Left lobe of liver (tissue), 2 donors: ENCODE data around the gene PSMA8. TPM values are rescaled to one million over a fixed set of nuclear protein-coding genes. Genes with fewer than 3 reads are reported as not detected.
A peak's percentile ranks its signal among the peaks of the same experiment; 100 is the strongest.
"Not testable (repeated sequence)": the region's sequence is repeated elsewhere in the genome, so short reads cannot be mapped to it uniquely, and the experiment has no call there.

Source experiments
- ATAC-seq: fragments of 200-7000 bp; cut with Tn5 transposase; one replicate; pipeline ENCODE4 v1.9.1; 2020; ENCODE audit warnings: mild to moderate bottlenecking, moderate library complexity
- DNase-seq: peaks from one replicate; pipeline ENCODE4 v3.0.0-alpha.2; 2020; ENCODE audit warnings: low spot score
- total RNA-seq: library from RNA; stranded (reverse); gene quantifications from one replicate; pipeline ENCODE4 v1.2.1, GENCODE V29; 2021
- donor health status: DM: no; HTN: no; CAD: no; lungs with moderate emphysema.
- donor health status: DM: no; HTN: yes; CAD: no.

The PSMA8 gene
- total RNA-seq, result not detected

GRCh38 chr18:26133652-26134051 lies at the start of gene PSMA8:
PSMA8 (plus strand) TSS chr18:26133869; CDS start chr18:26133966, 97 bp downstream.
- DNase-seq, result no peak
- no peak for ATAC-seq

- ATAC-seq (no peak), DNase-seq (no peak)
Measured at GRCh38 chr18:26085056-26085455, 48.6 kb upstream of the PSMA8 start.

DNA sequence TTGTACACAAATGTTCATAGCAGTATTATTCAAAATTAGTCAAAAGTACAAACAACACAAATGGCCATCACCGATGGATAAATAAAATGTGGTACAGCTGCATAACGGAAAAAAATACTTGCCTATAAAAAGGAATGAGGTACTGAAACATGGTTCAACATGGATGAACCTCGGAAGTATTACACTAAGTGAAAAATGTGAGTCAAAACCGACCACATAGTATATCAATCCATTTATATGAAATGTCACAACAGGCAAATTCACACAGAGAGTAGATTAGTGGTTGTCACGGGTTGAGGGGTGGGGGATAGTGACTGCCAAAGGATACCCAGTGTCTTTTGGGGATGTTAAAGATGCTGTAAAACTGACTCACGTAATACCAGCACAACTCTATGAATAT lies 46.7 kb upstream of the PSMA8 start:
- DNase-seq (no peak), ATAC-seq (no peak)

GRCh38 chr18:26088487-26088886 lies 45.2 kb upstream of the PSMA8 start:
- DNase-seq (no peak), ATAC-seq (no peak)

DNA sequence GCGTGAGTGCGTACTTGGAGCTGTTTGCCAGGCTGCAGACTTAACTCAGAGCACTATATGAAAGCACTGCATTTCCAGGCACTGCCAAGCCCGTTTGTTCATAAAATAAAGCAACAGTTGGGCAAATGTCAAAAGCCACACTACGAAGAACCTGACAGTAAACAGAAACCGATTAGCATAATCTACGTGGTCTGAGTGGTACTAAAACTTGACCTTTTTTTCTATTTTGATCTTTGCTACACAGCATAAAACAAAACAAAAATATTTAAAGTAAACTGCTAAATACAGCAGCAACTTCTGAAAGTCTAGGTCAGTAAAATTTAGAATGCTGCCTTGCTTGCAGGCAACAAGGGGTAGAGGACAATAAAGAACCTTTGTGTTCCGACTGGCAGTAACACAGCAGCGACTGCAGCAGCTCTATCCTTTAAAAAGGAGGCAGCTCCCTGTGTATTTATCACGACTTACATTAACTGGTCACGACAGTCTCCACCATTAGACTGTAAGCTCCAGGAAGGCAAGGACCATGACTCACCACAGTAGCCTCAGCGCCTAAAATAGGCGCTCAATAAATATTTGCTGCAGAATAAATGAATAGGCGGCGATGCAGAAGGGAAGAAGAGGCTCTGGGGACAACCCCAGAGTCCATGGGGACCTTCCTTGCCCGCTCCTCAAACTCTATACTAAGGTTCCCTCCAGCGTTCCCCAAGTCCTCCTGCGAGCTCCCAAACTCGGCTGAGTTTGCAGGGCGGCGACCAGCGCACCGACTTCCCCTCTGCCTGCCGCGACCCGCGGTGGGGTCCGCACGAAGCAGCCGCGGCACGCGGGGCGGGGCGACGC lies 44.2 kb upstream of the PSMA8 start:
- ATAC-seq (no peak), DNase-seq (no peak)

GRCh38 chr18:26090130-26091046 lies 43.3 kb upstream of the PSMA8 start, which contains the start of gene SS18:
SS18 (minus strand) TSS chr18:26090613; CDS start chr18:26090569, 44 bp downstream.
- DNase-seq, result peak; percentile 94
- peak; percentile 90 for ATAC-seq

DNA sequence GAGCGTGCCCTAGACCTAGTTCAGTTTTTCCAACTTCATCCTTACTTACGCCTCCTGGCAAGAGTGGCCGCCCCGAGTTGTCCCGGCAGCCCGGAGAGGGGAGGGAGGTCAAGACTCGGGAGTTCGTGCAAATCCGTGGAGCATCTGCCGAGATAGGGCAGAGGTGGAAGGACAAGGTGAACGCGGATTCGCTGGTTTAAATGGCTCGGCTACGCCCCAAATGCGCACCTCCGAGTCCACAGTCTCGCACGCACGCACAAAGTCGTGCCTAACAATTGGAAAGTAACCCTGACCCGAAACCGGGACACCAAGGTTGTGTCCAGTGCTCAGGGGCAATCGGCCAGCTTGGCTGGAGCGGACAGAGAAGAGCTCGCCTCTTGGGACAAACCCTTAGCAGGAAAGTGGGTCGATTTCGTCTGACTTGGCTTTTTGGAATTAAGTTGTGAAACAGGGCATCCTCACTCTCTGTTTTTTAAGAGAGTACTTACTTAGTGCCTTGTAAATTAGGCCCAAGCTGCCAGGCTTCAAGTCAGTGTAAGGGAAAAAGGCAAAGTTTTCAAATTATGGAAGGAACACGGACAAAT lies 42.5 kb upstream of the PSMA8 start:
- ATAC-seq, result peak; percentile 70
- DNase-seq, result peak; percentile 90

GRCh38 chr18:26096852-26097251 lies 36.8 kb upstream of the PSMA8 start:
- DNase-seq, result no peak
- ATAC-seq, result no peak

DNA sequence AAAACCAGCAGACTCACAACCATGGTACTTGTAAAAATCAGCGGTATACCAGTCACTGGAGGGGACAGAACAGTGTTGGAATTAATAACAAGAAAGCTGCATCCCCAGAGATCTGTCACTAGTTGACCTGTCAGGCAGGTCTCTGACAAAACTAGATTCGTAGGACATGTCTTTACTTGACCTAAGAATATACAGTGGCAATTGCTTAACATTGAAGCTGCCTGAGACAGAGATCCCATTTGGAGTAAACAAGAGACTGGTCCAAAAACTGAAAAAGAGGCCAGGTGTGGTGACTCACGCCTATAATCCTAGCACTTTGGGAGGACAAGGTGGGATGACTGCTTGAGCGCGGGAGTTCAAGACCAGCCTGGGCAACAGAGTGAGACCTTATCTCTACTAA lies 36.1 kb upstream of the PSMA8 start:
- DNase-seq (no peak), ATAC-seq (no peak)

DNA sequence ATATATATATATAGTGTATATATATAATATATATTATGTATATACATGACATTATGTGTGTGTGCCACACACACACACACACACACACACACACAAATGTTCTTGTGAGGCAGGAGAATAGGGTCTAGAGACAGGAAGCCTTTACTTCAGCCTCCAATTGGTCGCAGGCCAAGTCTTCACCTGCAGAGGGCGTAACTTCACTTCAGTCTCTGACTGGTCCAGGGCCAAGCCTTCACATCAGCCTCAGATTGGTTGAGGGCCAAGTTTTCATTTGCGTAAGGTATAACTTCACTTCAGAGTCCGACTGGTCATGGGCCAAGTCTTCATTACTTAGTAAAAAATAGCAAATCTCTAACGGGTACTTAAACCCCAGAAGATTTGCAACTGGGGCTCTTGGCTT lies 30.1 kb upstream of the PSMA8 start:
- no peak for DNase-seq
- ATAC-seq, result no peak

DNA sequence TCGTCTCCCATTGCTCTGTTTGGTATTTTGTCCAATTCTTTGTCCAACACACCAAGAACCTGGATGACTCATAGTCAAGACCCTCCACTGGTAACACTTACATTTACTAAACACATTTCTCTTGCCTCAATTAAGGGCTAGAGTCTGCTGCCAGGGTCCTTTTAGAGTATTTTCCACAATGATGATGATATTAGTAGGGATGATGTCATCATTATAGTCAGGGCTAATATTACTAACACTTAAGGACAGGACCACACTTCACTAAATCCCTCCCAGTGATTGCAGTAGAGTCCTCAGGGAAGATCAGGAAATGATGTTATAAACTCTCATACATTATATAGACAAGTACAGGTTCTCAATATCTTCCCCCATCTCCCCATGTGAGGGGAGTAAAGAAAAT lies 29.6 kb upstream of the PSMA8 start:
- DNase-seq, result no peak
- ATAC-seq, result no peak

DNA sequence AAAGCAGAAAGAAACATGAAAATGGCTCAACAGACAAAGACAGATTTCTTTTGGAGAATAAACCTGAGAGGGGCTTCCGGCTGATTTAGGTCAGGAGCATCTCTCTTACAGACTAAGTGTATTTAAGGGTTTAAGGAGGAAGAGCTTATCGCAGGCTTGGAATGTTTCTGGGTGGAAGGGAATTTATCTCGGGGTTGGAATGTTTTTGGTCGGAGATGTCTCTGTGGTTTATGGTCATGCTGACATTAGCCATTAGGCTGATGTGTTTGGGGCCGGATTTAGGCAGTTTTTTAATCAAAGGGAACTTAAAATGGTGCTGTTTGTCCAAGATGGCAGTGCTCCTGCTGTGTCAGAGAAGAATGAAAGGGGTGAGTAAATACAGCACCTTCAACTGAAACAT lies 14.4 kb upstream of the PSMA8 start:
- ATAC-seq (no peak), DNase-seq (no peak)

GRCh38 chr18:26121476-26121875 lies 12.2 kb upstream of the PSMA8 start:
- ATAC-seq, result no peak
- DNase-seq, result no peak

DNA sequence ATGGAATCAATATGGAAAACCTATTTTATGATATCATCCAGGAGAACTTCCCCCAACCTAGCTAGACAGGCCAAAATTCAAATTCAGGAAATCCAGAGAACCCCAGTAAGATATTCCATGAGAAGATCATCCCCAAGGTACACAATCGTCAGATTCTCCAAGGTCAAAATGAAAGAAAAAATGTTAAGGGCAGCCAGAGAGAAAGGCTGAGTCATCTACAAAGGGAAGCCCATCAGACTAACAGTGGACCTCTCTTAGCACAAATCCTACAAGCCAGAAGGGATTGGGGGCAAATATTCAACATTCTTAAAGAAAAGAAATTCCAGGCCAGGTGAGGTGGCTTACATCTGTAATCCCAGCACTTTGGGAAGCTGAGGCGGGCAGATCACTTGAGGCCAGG lies 11.7 kb upstream of the PSMA8 start:
- DNase-seq, ATAC-seq: not testable (repeated sequence)

GRCh38 chr18:26127786-26128185 lies 5.9 kb upstream of the PSMA8 start:
- ATAC-seq, result no peak
- DNase-seq, result no peak

DNA sequence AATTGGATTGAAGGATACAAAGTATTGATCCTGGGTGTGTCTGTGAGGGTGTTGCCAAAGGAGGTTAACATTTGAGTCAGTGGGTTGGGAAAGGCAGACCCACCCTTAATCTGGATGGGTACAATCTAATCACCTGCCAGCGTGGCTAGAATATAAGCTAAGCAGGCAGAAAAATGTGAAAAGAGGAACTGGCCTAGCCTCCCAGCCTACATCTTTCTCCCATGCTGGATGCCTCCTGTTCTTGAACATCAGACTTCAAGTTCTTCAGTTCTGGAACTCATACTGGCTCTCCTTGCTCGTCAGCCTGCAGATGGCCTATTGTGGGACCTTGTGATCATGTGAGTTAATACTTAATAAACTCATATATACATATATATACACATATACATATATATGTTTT lies 5.5 kb upstream of the PSMA8 start:
- ATAC-seq, DNase-seq: not testable (repeated sequence)

- ATAC-seq (no peak), DNase-seq (no peak)
Measured at GRCh38 chr18:26134107-26134506, 438 bp downstream of the PSMA8 start.

DNA sequence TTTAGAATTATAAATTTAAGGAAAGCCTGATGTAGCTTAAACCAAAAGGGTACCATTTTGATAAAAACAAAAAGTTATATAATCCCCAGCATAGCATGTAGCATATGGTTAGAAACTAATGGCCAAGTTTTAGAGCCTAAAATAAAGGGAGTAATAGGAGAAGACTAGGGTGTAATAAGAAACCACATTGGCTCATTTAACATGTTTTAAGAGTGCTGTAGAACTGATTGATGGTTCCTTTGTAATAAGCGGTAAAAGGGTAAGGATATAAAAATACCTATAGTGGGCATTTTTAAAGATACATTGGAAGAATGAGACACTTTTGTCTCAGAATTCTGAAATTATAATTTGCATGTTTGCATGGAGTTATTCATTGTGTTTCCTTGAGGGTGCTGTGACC lies 1.9 kb downstream of the PSMA8 start:
- ATAC-seq, result no peak

DNA sequence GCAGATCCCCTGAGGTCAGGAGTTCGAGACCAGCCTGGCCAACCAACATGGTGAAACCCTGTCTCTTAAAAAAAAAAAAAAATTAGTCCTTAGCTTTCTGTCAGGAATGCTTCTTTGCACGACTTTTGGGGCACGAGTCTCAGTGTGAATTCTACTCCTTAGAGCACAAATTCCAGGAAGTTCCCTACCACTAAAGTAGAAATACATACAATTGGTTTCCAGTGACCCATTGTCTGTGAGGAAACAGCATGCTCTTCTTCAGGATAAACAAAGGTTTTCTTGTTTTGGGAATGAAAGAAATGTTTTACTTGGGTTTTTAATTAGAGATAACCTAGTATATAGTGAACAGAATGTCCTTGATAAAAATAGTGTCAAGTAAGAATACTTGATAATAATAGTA lies 23.7 kb downstream of the PSMA8 start:
- DNase-seq, result no peak
- ATAC-seq, result no peak

More for the DNA sequence above, 1.9 kb downstream of the PSMA8 start:
- DNase-seq, result no peak

GRCh38 chr18:26159353-26159752 lies 25.7 kb downstream of the PSMA8 start:
- DNase-seq (no peak), ATAC-seq (no peak)

DNA sequence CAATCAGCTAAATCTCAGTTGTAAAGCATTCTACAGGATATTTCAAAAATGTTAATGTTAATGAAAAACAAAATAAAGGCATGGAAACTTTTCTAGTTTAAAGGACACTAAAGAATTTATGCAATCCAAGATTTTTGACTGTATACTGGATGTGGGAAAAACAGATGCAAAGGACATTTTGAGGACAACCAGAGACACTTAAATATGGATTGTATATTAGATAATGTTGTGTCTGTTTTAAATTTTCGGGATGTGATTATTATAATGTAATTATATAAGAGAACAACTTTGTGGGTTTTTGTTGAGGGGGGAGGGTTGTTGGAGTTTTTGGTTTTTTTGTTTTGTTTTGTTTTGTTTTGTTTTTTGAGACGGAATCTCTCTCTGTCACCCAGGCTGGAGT lies 30.9 kb downstream of the PSMA8 start:
- no peak for ATAC-seq

More for the DNA sequence above, 30.9 kb downstream of the PSMA8 start:
- no peak for DNase-seq
